GDM1 (cell line): ENCODE measurements around the gene EFR3B.
A peak's percentile ranks its signal among the peaks of the same experiment; 100 is the strongest.
"Not testable (repeated sequence)": the region's sequence is repeated elsewhere in the genome, so short reads cannot be mapped to it uniquely, and the experiment has no call there.

Experiments used
- DNase-seq: peaks from one replicate; lab custom pipeline; 2025; lab: John Stamatoyannopoulos, UW

EFR3B gene

GRCh38 chr2:25105336-25106085 is 63.6 kb downstream of the EFR3B start:
- no peak for DNase-seq

DNA sequence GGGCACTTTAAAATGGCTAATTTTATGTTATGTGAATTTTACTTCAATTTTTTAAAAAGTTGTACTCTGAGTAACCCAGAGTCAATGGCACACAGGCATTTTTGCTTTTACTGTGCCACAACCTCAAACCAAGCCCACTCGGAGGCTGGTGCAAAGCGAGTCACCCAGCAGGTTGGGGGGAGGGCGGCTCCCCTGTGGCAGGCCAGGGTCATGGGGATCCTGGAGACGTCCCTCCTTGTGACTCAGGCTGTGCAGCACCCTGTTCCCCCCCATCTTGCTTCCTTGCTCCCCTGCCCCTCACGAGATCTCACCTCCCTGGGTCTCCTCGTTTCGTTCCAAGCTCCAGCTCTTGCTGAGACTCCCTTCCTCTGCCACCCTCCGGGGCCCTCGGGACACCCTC is 67.9 kb downstream of the EFR3B start:
- no peak for DNase-seq

DNA sequence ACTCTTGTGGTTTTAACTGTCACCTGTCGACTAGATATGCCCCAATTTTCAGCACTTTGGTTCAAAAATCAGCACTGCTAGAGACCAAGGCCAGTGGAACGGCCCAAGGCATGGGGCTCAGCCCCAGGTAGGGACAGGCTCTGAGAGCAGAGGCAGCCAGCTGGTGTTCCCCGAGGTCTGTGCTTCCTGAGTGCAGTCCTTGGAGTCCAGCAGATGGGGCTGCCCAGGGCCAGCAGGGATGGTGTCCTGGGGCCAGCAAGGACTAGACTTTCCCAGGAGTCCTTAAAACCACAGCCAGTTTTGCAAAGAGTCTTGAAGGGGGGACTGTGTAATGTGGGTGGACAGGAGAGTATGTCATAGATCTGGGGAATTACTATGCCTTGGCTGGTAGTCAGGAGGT is 70.2 kb downstream of the EFR3B start:
- DNase-seq, result no peak

DNA sequence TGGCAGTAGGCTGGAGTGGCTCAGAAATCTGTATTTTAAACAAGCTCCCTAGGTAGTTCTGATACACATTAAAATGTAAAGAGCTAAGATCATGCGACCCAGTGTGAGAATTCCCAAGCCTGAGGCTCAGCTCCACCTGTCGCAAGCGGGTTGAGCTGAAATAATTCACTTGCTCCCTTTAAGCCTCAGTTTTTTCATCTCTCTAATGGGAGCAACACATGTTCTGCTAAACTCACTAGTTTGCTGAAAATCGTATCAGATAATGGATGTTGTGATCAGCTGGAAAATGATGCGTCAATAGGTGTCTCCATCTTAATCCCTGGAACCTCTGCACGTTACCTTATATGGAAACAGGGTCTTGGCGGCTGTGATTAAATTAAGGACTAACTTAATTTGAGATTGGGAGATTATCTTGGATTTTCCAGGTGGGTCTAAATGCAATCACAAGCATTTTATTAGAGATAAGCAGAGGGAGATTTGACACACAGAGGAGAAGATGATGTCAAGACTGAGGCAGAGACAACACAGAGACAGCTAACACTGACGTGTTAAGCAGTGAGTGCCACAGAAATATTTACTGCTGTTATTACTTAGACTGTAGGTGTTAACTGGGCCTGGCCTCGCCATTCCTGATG is 73.5 kb downstream of the EFR3B start:
- DNase-seq, result no peak

- DNase-seq, result no peak
These were observed 74.0 kb downstream of the EFR3B start for GRCh38 chr2:25115902-25116301.

DNA sequence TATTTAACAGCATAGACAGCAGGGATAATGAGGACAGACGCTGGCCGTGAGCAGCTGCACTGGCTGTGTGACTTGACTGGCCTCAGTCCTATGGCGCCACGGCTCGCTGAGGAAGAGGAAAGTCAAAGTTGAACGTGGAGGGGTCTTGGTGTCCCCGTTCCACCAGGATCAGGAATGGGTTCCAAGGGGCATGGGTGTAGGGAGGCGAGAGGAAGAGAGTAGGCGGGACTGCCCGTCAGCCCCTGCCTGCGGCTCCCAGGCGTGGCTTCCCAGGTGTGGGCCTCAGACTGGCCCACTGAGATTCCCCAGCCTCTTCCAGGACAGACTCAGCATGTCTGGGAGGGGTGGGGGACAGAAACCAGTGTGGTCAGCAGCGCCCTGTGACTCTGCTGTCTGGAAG is 75.1 kb downstream of the EFR3B start:
- DNase-seq, result no peak

DNA sequence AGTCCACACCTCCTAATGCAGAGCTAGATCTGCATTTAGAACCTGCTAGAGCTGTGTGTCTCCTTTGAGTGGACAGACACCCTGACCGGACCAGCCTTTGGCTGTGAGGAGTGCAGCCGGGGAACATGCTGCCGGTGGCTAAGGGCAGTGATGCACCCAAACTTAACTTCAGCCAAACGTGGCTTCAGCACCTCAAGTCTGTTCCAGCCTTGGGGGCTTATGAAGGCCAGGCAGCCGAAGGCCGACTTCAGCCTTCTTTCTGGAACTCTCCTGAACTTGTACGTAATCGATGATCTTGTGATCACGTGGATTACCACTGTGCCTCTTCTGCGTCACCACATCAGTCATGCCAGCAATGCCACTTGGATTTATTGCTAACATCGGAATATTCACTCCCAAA is 77.4 kb downstream of the EFR3B start:
- no peak for DNase-seq

DNA sequence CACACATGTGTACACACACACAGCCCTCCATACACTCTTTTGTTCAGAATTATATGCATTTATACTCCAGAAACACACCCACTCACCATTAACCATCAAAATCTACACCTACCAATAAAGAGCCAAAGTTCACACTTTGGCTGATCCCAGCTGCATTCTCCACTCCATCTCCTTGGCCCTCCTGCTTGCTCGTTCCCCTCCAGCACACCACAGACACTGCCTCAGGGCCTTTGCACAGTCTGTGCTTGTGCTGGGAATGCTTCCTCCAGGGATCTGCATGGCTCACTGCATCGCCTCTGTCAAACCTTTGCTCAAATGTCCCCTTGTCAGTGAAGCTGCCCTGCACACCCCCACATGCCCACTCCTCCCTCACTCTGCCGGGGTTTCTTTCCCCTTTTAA is 80.5 kb downstream of the EFR3B start:
- no peak for DNase-seq

GRCh38 chr2:25123682-25124081 is 81.8 kb downstream of the EFR3B start:
- peak; percentile 54 for DNase-seq

- no peak for DNase-seq
These were observed 83.3 kb downstream of the EFR3B start for GRCh38 chr2:25125189-25125588.

DNA sequence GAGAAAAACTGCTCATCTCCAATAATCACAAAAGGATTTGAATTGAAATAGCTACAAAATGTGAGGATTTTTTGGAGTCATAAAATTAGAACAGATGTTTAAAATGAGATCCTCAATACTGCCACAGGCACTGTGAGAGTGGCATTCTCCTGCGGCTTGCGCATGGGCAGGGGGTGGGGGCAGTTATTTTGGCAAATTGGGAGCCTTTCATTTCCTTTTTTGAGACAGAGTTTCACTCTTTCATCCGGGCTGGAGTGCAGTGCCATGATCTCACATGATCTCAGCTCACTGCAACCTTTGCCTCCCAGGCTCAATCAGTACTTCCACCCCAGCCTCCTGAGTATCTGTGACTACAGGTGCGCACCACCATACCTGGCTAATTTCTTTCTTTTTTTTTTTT is 84.1 kb downstream of the EFR3B start:
- no peak for DNase-seq

DNA sequence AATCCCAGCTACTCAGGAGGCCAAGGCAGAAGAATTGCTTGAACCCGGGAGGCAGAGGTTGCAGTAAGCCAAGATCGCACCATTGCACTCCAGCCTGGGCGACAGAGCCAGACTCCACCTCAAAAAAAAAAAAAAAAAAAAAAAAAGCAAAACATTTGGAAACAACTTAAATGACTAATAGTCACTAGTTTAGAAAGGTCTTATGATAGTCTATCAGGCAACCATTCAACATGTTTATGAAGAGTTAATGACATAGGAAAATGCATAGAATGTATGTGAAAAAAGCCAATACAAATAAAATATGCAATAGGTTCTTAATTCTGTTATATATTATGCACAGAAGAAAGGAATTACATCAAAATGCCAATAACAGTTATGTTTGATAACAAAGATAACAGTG is 85.2 kb downstream of the EFR3B start:
- DNase-seq, result not testable (repeated sequence)

DNA sequence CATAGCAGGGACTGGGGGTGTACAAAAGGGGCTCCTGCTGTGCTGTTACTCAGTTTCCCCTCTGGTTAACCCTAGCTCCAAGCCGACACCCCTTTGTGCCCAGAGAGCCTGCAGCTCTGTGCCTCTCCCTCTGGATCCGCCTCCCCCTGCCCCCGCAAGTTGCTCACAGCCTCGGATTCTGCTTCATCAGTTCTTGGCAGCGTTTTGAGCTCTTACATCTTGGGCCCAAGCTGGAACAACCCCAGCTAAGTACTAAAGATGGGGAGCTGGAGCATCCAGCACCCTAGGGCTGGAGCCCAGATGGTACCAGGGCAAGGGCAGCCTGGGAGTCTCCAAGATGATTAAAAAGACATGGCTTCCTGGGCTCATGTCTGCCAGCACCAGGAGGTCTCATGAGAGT is 85.8 kb downstream of the EFR3B start:
- no peak for DNase-seq

DNA sequence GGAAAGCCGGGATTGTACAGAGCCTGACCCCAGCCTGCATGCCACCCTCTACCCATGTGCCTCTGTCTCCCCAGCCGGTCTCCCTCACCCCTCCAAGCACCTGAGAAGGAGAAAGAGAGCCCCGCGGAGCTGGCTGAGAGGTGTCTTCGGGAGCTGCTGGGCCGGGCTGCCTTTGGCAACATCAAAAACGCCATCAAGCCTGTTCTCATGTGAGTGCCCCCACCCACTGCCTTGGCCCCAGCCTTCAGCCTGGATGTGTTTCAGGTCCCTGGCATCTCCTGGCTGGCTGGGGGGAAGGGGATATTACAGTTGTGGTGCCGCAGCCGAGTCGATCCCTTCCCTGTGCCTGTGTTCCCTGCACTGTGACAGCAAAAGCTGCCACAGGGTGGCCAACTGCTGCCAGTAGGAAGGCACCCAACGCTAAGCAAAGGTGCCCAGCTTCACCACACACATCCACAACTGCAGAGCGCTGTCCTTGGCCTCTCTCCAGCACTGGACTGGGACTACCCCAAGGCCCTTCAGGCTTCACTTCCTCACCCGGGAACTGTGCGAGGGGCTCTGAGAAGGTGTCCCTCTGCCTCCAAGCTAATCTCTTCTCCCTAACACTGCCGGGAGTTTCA is 88.1 kb downstream of the EFR3B start:
- DNase-seq, result no peak

GRCh38 chr2:25131253-25131566 is 89.3 kb downstream of the EFR3B start:
- DNase-seq, result no peak

GRCh38 chr2:25131567-25132298 is 89.9 kb downstream of the EFR3B start:
- no peak for DNase-seq

- DNase-seq, result no peak
These were observed 90.4 kb downstream of the EFR3B start for GRCh38 chr2:25132299-25132635.

GRCh38 chr2:25132693-25133092 is 90.8 kb downstream of the EFR3B start:
- no peak for DNase-seq

GRCh38 chr2:25140535-25140934 is 98.7 kb downstream of the EFR3B start:
- not testable (repeated sequence) for DNase-seq

- DNase-seq, result no peak
These were observed 99.2 kb downstream of the EFR3B start for GRCh38 chr2:25141120-25141519.

DNA sequence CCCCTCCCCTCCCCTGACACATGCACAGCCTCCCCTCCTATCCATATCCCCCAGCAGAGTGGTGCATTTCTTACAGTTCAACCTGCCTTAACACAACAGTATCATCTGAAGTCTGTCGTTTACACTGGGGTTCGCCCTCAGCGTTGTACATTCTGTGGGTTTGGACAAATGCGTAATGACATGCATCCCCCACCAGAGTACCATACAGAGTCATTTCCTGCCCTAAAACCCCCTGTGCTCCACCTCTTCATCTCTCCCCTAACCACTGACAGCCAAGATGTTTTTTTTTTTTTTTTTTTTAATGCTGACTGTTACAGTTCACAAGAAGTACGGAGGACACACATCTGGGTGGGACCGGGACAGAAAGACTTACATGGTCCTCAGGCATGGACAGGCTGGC is 103.9 kb downstream of the EFR3B start:
- no peak for DNase-seq

DNA sequence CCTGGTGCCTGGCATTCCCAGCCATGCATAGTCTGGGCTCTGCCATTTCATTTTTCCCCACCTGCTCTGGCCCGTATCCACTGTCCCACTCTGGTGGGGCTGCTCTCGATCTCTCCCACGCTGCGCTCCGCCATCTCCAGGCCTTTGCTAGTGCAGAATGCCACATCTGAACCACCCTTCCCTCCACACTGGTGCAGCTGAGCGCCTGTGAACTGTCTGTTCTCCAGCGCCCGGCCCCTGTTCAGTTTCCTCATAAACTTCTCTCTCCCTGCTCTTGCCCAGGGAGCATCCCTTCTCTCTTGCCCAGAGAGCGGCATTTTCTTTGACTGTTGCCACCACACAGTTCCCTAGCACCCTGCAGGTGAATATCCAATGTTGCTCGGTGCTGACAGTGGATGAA is 105.0 kb downstream of the EFR3B start:
- no peak for DNase-seq

DNA sequence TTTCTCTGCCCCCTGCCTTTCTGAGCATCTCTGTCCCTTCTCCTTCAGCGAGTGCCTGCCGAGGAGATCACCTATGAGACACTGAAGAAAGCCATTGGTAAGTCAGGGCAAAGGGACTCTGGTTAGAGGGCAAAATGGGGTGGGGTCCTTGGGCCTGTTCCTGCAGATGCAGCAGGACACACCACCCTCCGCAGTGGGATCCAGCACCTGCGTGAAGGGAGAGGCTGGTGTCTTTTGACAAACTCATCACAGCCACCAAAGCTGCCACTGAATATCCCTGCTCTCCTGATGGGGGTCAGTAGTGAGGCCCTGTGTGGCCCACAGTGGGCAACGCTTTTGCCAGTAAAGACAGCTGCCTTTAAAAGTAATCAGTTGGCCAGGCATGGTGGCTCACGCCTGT is 107.8 kb downstream of the EFR3B start:
- no peak for DNase-seq
